Loucy (cell line): Measurements from ENCODE around the gene ZNF835.

Experiments
- H2AFZ ChIP-seq: fragments of 200-600 bp; sonication (generic); 2 replicates; pipeline ENCODE4 v1.6.0; 2016; ENCODE audit warnings: antibody characterized with exemption, mild to moderate bottlenecking, low read length, moderate library complexity
- H3F3A ChIP-seq: fragments of 200-600 bp; 2 replicates; pipeline ENCODE4 v1.6.0; 2016; ENCODE audit warnings: antibody characterized with exemption, low read depth, mild to moderate bottlenecking
- H3K27me3 ChIP-seq: fragments of 200-600 bp; sonication (generic); 2 replicates; pipeline ENCODE4 v1.6.1; 2014; ENCODE audit warnings: low read length, mild to moderate bottlenecking; ENCODE audit not compliant: insufficient read depth, poor library complexity, severe bottlenecking
- H3K36me3 ChIP-seq: fragments of 200-600 bp; sonication (generic); 2 replicates; pipeline ENCODE4 v1.6.1; 2016; ENCODE audit warnings: low read length; ENCODE audit not compliant: insufficient read depth
- H3K4me1 ChIP-seq: fragments of 200-600 bp; sonication (generic); 2 replicates; pipeline ENCODE4 v1.5.1; 2014; ENCODE audit warnings: low read length, mild to moderate bottlenecking; ENCODE audit not compliant: insufficient read depth, poor library complexity, severe bottlenecking
- H3K4me2 ChIP-seq: fragments of 200-600 bp; sonication (generic); 2 replicates; pipeline ENCODE4 v1.6.0; 2014; ENCODE audit warnings: antibody characterized with exemption, low read length, low read depth, mild to moderate bottlenecking; ENCODE audit not compliant: poor library complexity, severe bottlenecking
- H3K4me3 ChIP-seq: fragments of 200-600 bp; sonication (generic); 2 replicates; pipeline ENCODE4 v1.5.1; 2014; ENCODE audit warnings: low read length, mild to moderate bottlenecking, mixed read lengths; ENCODE audit not compliant: poor library complexity, severe bottlenecking
- H3K79me2 ChIP-seq: fragments of 200-600 bp; sonication (generic); 2 replicates; pipeline ENCODE4 v1.6.1; 2014; ENCODE audit warnings: low read length; ENCODE audit not compliant: insufficient read depth
- H3K9ac ChIP-seq: fragments of 200-600 bp; sonication (generic); 2 replicates; pipeline ENCODE4 v1.6.0; 2014; ENCODE audit warnings: mild to moderate bottlenecking, low read depth, low read length, moderate library complexity; ENCODE audit not compliant: poor library complexity, severe bottlenecking
- H3K9me2 ChIP-seq: fragments of 200-600 bp; sonication (generic); replicated peaks from 2 replicates; pipeline ENCODE4 v1.6.1; 2016; ENCODE audit warnings: low read depth, low read length, mixed read lengths
- H3K9me3 ChIP-seq: fragments of 200-600 bp; sonication (generic); 2 replicates; pipeline ENCODE4 v1.6.1; 2014; ENCODE audit warnings: mild to moderate bottlenecking, antibody characterized with exemption, low read length, low read depth; ENCODE audit not compliant: insufficient read depth
- H4K20me1 ChIP-seq: fragments of 200-600 bp; sonication (generic); 2 replicates; pipeline ENCODE4 v1.6.0; 2014; ENCODE audit warnings: antibody characterized with exemption, low read length, mild to moderate bottlenecking; ENCODE audit not compliant: insufficient read depth, poor library complexity, severe bottlenecking
- CTCF ChIP-seq: fragments of 200-600 bp; sonication (generic); conservative IDR thresholded peaks from 2 replicates; pipeline ENCODE4 v1.5.1; 2014; ENCODE audit warnings: mild to moderate bottlenecking, antibody characterized with exemption, low read length
- EZH2phosphoT487 ChIP-seq: fragments of 200-600 bp; IDR thresholded peaks from 2 replicates; pipeline ENCODE4 v1.6.1; 2018; ENCODE audit warnings: antibody characterized with exemption, mild to moderate bottlenecking, moderate library complexity, borderline replicate concordance

Gene ZNF835

GRCh38 chr19:56705939-56706338, 34.4 kb upstream of the ZNF835 start:
- Histone ChIP-seq H3K4me1 (no peaks in the 10 kb centered on the region), H3K4me3 (no peak overlapping the region), H3K79me2 (no peaks in the 10 kb centered on the region), H3F3A (no peaks in the 10 kb centered on the region), H3K9me3 (no peaks in the 10 kb centered on the region; the same call in 1 of the 2 replicates), H2AFZ (no peak overlapping the region), H3K36me3 (no peaks in the 10 kb centered on the region), H4K20me1 (no peaks in the 10 kb centered on the region), H3K4me2 (no peak overlapping the region), H3K9me2 (no peaks in the 10 kb centered on the region), H3K27me3 (no peaks in the 10 kb centered on the region), H3K9ac (no peak overlapping the region)
- TF ChIP-seq EZH2phosphoT487 (no peak), CTCF (no peak)

GRCh38 chr19:56701895-56702294, 30.3 kb upstream of the ZNF835 start:
- no peaks in the 10 kb centered on the region for H3K9me3 ChIP-seq
- no peaks in the 10 kb centered on the region for H3F3A ChIP-seq
- TF ChIP-seq EZH2phosphoT487 (no peak), CTCF (no peak)
- no peaks in the 10 kb centered on the region for H3K36me3 ChIP-seq
- no peaks in the 10 kb centered on the region for H3K27me3 ChIP-seq
- no peaks in the 10 kb centered on the region for H3K79me2 ChIP-seq
- H2AFZ ChIP-seq = no peak overlapping the region
- no peak overlapping the region for H3K9ac ChIP-seq
- H3K9me2 ChIP-seq = no peaks in the 10 kb centered on the region
- no peak overlapping the region for H3K4me3 ChIP-seq
- no peak overlapping the region for H3K4me2 ChIP-seq
- H4K20me1 ChIP-seq = no peaks in the 10 kb centered on the region
- H3K4me1 ChIP-seq = no peaks in the 10 kb centered on the region

GRCh38 chr19:56699552-56699951, 28.0 kb upstream of the ZNF835 start:
- Histone ChIP-seq H3K9me3 (no peaks in the 10 kb centered on the region), H3K79me2 (no peaks in the 10 kb centered on the region), H2AFZ (no peak overlapping the region), H4K20me1 (no peaks in the 10 kb centered on the region), H3K4me3 (no peak overlapping the region), H3K9me2 (no peaks in the 10 kb centered on the region), H3K4me1 (no peaks in the 10 kb centered on the region), H3K27me3 (no peaks in the 10 kb centered on the region), H3F3A (no peaks in the 10 kb centered on the region), H3K36me3 (no peaks in the 10 kb centered on the region), H3K4me2 (no peak overlapping the region), H3K9ac (no peak overlapping the region)
- no peak for TF ChIP-seq CTCF
- no peak for TF ChIP-seq EZH2phosphoT487
